DMS114 treated with DMSO at 0.1 percent for 48 hours (cell line): Measurements from ENCODE around the gene PRTN3.
"Not testable (repeated sequence)": the region's sequence is repeated elsewhere in the genome, so short reads cannot be mapped to it uniquely, and the experiment has no call there.

ENCODE experiments used
- DNase-seq: peaks from one replicate; lab custom pipeline; 2025; ENCODE audit not compliant: unreplicated experiment; lab: John Stamatoyannopoulos, UW

PRTN3 gene

GRCh38 chr19:843836-844545, 3.2 kb downstream of the PRTN3 start:
- no peak for DNase-seq

GRCh38 chr19:844546-844971, 3.8 kb downstream of the PRTN3 start:
- DNase-seq = no peak

GRCh38 chr19:845707-846521, 5.1 kb downstream of the PRTN3 start:
- DNase-seq = no peak

GRCh38 chr19:848386-848921, 7.7 kb downstream of the PRTN3 start:
- no peak for DNase-seq

GRCh38 chr19:849195-849594, 8.4 kb downstream of the PRTN3 start:
- not testable (repeated sequence) for DNase-seq

- DNase-seq = no peak
Measured at GRCh38 chr19:850221-850978, 9.6 kb downstream of the PRTN3 start.

GRCh38 chr19:850979-851335, 10.2 kb downstream of the PRTN3 start:
- no peak for DNase-seq

GRCh38 chr19:852136-853013, 11.6 kb downstream of the PRTN3 start, which contains the start of gene ELANE:
Gene ELANE (plus strand): TSS chr19:852303. CDS start chr19:852329, 26 bp downstream.
- DNase-seq = no peak

GRCh38 chr19:853014-853585, 12.3 kb downstream of the PRTN3 start:
- no peak for DNase-seq

GRCh38 chr19:853614-854220, 12.9 kb downstream of the PRTN3 start:
- DNase-seq = not testable (repeated sequence)

GRCh38 chr19:854549-854948, 13.8 kb downstream of the PRTN3 start:
- no peak for DNase-seq

GRCh38 chr19:855142-855541, 14.3 kb downstream of the PRTN3 start:
- no peak for DNase-seq

GRCh38 chr19:855566-856120, 14.8 kb downstream of the PRTN3 start:
- no peak for DNase-seq

GRCh38 chr19:858284-858683, 17.5 kb downstream of the PRTN3 start:
- DNase-seq = no peak

GRCh38 chr19:858868-859843, 18.4 kb downstream of the PRTN3 start, which contains the start of gene CFD:
Gene CFD (plus strand): TSS chr19:859664. CDS start chr19:859690, 26 bp downstream.
- DNase-seq = no peak

- no peak for DNase-seq
Measured at GRCh38 chr19:861141-861755, 20.4 kb downstream of the PRTN3 start.

- no peak for DNase-seq
Measured at GRCh38 chr19:861756-862580, 21.2 kb downstream of the PRTN3 start.
